ENCODE results near the gene ACADL.
"Not testable (repeated sequence)": the region's sequence is repeated elsewhere in the genome, so short reads cannot be mapped to it uniquely, and the experiment has no call there.

Gene ACADL

GRCh38 chr2:210199186-210199765 lies 26.0 kb downstream of the ACADL start:
- peak in 1 of 2 experiments; percentile 7 for DNase-seq

DNA sequence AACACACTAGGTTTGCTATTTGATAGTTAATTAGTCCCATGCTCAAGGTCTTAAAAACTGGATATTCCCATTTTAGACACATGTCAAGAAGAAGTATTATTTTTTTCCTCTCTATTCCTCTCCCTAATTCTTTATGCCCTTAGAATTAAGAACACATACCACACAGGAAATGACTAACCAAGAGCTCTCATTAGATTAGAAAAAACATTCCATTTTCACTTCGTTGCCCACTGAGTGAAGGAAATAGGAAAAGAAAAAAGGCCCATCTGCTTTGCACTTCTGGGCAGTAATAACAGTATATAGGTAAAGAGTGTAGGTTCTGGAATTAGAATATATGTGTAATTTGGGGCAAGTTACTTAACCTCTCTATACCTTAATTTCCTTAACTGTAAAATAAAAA lies 26.9 kb downstream of the ACADL start:
- DNase-seq: no peak

- DNase-seq: no peak
These were observed 27.5 kb downstream of the ACADL start for GRCh38 chr2:210197720-210198119.

DNA sequence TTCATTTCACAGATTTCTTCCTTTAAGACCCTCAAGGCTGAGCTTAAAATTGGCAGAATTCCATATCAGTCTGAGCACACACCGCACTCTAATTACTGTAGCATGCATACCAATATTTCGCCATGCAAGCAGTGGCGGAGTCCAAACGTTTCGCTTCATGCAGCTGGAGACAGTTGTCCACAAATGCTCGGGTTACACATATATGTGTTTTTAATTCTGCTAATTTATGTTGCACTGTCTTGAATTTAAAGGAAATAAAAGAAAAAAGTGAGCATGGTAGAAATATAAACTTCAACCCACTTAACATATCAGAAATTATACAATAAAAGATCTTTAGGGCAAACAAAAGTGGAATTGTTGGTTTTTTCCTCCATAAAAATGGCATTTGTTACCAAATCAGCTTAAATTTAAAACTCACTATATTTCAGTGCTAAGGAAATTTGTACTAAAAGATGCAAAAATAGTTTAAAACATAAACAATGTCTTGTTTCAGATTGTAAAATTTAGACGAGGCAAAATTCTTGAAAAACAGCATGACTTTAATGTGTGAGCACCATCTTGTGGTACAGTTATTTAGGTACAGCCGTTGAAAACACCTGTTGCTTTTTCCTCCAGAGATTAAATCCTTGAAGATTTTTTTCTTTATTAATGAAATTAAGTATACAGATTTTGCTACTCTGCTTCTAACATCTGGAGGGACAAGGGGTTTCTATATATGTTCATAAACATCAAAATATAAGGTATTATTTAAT lies 30.0 kb downstream of the ACADL start:
- DNase-seq: peak in 1 of 2 experiments; percentile 21

DNA sequence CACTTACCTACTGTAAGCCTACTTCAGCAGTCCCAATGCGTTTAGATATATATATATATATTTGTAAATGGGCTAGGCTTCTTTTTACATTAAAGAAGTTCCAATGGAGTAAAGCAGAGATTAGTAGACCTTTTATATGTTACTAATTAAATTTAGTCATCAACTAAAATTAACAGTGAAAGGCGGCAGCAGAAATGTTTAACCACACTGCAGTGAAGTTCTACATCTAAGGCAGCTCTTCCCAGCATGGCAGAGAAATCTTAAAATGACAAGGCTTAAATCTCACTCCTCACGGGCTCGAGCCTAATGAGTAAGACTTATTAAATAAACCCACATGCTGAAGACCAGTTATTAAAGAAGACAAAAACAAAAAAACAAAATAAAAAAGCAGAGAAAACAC lies 34.9 kb downstream of the ACADL start:
- no peak for DNase-seq

DNA sequence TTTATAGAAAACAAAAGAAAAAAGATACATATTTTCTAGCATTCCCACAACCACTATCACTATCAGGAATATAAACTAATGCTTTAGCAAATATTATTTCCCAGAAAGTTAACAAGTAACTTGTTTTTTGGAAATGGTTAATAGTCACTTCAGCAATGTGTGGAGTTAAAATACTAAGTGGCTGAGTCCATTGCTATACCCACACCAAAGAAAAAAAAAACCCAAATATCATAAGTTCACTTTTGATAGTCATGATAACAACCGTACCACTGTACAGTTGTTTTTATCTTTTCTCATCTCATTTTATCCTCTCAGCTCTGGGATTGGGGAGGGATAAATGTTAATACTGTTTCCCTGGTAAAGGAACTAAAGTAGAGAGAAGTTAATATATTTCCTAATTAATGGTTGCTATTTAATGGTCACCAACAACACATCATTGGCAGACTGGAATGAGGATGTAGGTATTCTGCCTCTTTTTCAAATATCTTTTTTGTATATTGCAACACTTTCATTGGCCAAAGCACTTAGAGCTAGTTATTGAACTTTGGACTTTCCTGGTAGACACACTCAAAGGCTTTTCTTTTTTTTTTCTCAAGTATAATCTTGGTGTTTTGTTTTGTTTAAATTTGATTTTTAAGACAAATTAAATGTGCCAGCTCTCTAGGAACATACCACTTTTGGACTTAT lies 35.7 kb downstream of the ACADL start:
- DNase-seq: no peak

DNA sequence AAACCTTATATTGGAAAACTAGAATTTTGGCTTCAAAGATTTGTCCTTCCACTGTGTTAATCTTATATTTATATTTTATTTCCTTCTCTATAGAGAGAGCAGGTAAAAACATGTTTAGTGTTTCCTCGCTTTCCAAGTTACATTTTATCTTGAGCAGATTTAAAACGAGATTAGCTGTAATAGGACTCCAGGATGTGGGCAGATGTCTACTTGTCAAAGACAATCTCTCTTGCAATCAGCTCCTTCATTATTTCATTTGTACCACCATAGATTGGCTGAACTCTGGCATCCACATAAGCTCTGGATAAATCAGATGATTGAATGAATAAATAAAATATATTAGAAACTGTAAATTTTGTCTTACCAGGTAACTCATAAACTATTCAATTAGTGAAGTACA lies 36.5 kb downstream of the ACADL start:
- no peak for DNase-seq

DNA sequence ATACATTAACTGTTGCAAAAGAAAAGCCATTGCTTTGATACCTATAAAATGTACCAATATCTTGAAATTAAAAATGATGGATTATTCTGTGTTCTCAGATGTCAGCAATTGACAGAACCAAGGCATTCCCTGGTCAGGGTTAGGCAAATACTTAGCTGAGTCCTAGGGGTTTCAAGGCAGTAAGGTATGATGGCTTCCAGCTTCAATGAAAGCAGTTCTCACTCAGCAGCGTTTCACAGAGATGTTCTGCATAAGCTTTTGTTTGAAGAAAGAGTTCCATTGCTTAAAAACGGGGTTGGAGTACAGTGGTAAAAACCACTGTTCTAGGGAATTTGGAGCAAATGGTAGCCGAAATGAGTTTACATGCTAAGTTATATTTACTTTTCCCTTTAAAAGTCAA lies 37.1 kb downstream of the ACADL start:
- DNase-seq: no peak

- DNase-seq: not testable (repeated sequence)
These were observed 41.3 kb downstream of the ACADL start for GRCh38 chr2:210183936-210184335.

DNA sequence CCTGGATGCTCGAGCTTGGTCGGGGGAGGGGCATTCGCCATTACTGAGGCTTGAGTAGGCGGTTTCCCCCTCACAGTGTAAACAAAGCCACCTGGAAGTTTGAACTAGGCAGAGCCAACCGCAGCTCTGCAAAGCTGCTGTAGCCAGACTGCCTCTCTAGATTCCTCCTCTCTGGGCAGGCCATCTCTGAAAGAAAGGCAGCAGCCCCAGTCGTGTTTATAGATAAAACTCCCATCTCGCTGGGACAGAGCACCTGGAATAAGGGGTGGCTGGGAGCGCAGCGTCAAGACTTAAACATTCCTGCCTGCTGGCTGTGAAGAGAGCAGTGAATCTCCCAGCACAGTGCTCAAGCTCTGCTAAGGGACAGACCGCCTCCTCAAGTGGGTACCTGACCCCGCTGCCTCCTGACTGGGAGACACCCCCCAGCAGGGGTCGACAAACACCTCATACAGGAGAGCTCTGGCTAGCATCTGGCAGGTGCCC lies 43.6 kb downstream of the ACADL start:
- DNase-seq: not testable (repeated sequence)

GRCh38 chr2:210181033-210181605 lies 44.1 kb downstream of the ACADL start:
- DNase-seq: not testable (repeated sequence)

GRCh38 chr2:210180477-210180876 lies 44.8 kb downstream of the ACADL start:
- no peak for DNase-seq

DNA sequence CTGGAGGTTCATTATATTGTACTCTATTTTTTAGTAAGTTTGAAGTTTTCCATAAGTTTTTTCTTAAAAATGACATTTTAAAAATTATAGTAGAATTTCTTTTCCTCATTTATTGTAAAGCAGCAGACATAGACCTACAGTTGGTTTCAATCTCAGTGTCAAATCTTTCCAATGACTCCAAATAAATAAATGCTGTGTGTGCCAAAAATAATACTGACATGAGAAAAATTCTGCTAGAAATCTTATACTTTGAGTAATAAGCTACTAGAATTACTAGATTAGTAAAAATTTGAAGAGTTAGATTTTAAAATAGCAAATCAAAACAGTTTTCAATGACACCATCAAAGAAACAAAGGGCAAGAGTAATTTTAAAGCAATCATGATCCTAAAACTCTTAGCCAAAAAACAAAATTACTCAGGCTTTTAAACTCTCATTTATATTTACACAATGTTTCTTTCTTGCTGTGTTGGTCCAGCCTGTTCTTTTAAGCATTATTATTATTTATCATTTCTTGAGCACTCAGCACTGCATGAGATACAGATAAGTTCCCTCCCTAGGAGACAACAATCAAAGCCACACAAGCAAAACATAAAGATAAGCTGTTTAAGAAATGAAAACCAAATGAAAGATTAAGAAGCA lies 45.8 kb downstream of the ACADL start:
- DNase-seq: no peak

GRCh38 chr2:210177769-210178168 lies 47.5 kb downstream of the ACADL start:
- DNase-seq: no peak

GRCh38 chr2:210177115-210177514 lies 48.1 kb downstream of the ACADL start:
- DNase-seq: not testable (repeated sequence)

DNA sequence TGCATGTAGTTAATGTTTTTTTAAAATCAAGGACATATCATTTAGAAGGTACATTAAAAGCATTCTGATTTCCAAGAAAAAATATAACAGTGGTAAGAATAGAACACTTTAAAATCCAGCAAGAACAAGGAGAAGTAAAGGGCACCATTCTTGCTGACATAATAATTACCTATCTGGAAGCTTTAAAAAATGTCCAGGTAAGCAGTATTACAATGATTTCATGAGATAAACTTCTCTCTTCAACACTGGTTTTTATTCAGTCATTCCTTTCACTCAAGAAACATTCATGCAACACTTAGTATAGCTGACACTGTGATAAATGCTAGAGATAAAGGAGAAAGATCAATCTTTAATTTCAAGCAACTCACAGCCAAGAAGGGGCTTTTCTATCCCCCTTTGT lies 51.2 kb downstream of the ACADL start:
- no peak for DNase-seq

DNA sequence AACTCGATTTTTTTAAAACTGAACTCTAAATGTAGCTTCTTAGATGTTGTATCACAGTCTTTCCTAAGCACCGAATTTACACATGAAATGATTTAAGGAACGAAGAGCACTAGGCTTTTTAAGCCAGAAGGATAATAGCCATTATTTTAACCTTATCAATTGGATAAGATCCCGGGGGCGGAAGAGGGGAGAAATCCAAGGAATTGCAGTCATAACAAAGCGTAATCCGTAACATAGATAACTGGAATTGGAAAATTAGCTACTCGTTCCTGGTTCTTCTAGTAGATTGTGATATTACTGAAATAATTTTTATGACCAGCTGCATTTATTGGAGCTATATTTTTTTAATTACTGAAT lies 53.0 kb downstream of the ACADL start:
- DNase-seq: no peak

GRCh38 chr2:210171309-210172218 lies 53.7 kb downstream of the ACADL start, which contains the start of gene KANSL1L:
TSS of gene KANSL1L (minus strand) at chr2:210171409. CDS start at chr2:210154582, 16,827 bp downstream.
- peak; percentile 90 to 92 for DNase-seq

DNA sequence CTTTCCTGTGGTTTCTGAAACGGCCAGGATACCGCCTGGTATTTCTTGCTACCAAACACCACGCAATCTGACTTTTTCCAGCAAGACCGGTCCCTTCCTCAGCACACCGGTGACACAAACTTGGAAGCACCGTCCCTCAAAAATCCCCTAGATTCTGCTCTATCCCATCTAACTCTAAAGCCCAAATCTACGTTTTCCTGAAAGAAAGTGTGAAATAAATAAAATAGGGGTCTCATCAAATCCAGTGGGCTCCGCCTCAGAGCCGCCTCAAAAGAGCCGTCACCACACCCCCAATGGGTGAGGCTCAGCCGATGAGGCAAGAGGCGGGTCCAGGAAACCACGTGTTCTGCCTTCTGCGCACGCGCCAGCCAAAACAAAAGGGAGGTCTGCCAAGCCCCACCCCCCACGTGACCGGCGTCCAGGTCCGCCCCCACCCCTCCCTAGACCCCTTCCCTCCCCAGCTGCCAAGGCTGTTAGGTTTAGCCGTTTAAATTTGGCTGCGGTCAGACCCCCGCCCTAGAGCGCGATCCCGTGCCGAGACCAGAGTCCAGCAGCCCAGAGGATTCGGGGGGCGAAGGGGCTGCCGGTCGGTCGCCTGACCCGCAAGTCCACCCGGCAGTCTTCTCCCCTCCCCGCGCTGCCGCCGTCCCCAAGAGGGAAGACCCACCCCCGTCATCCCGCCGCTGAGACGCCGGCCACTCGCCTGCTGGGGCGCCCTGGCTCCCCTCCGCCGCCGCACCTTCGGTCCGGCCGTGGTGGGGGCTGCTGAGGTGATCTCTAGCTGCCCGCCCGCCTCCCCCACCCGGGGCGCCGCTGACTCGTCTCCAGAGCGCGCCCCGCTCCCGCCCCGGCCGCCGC lies 54.6 kb downstream of the ACADL start:
- peak; percentile 90 to 91 for DNase-seq

GRCh38 chr2:210170196-210170445 lies 55.1 kb downstream of the ACADL start:
- no peak for DNase-seq

GRCh38 chr2:210169516-210170195 lies 55.6 kb downstream of the ACADL start:
- DNase-seq: no peak
